Suprapubic skin (tissue), 4 donors: Measurements from ENCODE around the gene HID1. TPM values are rescaled to one million over a fixed set of nuclear protein-coding genes. Genes with fewer than 3 reads are reported as not detected.

Experiments used
- DNase-seq, 2 donors: peaks; one replicate each; pipeline ENCODE4 v3.0.0-alpha.2; 2019; ENCODE audit warnings: low spot score in 2 of 2
- H3K27ac ChIP-seq: fragments of 200-600 bp; sonication (generic); one replicate; pipeline ENCODE4 v1.5.1; 2019
- H3K27me3 ChIP-seq: fragments of 200-600 bp; sonication (generic); one replicate; pipeline ENCODE4 v1.5.1; 2019
- H3K36me3 ChIP-seq: fragments of 200-600 bp; sonication (generic); one replicate; pipeline ENCODE4 v1.5.1; 2019
- H3K4me1 ChIP-seq: fragments of 200-600 bp; sonication (generic); one replicate; pipeline ENCODE4 v1.5.1; 2019
- H3K4me3 ChIP-seq: fragments of 200-600 bp; sonication (generic); one replicate; pipeline ENCODE4 v1.5.1; 2019; ENCODE audit warnings: mild to moderate bottlenecking
- H3K9me3 ChIP-seq: fragments of 200-600 bp; sonication (generic); one replicate; pipeline ENCODE4 v1.5.1; 2019
- EP300 ChIP-seq: sonication (generic); formaldehyde crosslinking; IDR thresholded peaks from one replicate; pipeline ENCODE4 v1.6.1; 2017; ENCODE audit warnings: antibody characterized with exemption
- POLR2A ChIP-seq, 2 donors: fragments of 450-650 bp; IDR thresholded peaks; one replicate each; pipeline ENCODE4 v1.6.1; 2017; ENCODE audit warnings: antibody characterized with exemption in 2 of 2, mild to moderate bottlenecking in 2 of 2, moderate library complexity in 2 of 2
- POLR2AphosphoS5 ChIP-seq, 3 donors: sonication (generic); formaldehyde crosslinking; IDR thresholded peaks; one replicate each; pipeline ENCODE4 v1.6.1; 2017; ENCODE audit warnings: antibody characterized with exemption in 3 of 3
- WGBS: methylation state at CpG from one replicate; pipeline ENCODE4 v1.1.5; 2018; 5-methylcytosine and 5-hydroxymethylcytosine counted together
- total RNA-seq, 4 donors: library from RNA; depleted of rRNA; stranded (reverse); fragments of >200 nt; gene quantifications; one replicate each; pipeline ENCODE4 v1.1.0, GENCODE V29; 2016
- TF ChIP-seq, protein P1 (sequence below), 2 donors: fragments of 200-600 bp in 1 of 2; fragments of 450-650 bp in 1 of 2; sonication (generic) in 1 of 2; IDR thresholded peaks; one replicate each; pipeline ENCODE4 v1.5.1; 2016 to 2019; ENCODE audit warnings: antibody characterized with exemption in 2 of 2, mild to moderate bottlenecking in 1 of 2, moderate library complexity in 1 of 2

The HID1 gene
- total RNA-seq, 4 donors from 2014 or later = 3.4 to 13.7 (median 9.5) TPM

- no peak for DNase-seq
- no peak overlapping the region for H3K4me3 ChIP-seq
- H3K27me3 ChIP-seq = peaks cover 12% of the 10 kb centered on the region
- 77% methylated on average over 2 of the region's 4 CpGs for WGBS
- no peaks in the 10 kb centered on the region for H3K36me3 ChIP-seq
- TF ChIP-seq, protein P1, sequence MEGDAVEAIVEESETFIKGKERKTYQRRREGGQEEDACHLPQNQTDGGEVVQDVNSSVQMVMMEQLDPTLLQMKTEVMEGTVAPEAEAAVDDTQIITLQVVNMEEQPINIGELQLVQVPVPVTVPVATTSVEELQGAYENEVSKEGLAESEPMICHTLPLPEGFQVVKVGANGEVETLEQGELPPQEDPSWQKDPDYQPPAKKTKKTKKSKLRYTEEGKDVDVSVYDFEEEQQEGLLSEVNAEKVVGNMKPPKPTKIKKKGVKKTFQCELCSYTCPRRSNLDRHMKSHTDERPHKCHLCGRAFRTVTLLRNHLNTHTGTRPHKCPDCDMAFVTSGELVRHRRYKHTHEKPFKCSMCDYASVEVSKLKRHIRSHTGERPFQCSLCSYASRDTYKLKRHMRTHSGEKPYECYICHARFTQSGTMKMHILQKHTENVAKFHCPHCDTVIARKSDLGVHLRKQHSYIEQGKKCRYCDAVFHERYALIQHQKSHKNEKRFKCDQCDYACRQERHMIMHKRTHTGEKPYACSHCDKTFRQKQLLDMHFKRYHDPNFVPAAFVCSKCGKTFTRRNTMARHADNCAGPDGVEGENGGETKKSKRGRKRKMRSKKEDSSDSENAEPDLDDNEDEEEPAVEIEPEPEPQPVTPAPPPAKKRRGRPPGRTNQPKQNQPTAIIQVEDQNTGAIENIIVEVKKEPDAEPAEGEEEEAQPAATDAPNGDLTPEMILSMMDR (IDR thresholded peaks at IDR 0.05) = no peak
- TF ChIP-seq EP300 (no peak), POLR2A (IDR thresholded peaks at IDR 0.05) (no peak), POLR2AphosphoS5 (IDR thresholded peaks at IDR 0.05) (no peak)
- no peaks in the 10 kb centered on the region for H3K4me1 ChIP-seq
- no peak overlapping the region for H3K27ac ChIP-seq
- H3K9me3 ChIP-seq = no peaks in the 10 kb centered on the region
Measured at GRCh38 chr17:74956093-74956492, 16.5 kb downstream of the HID1 start.

- 74% methylated on average over 13 of the region's 13 CpGs for WGBS
- Histone ChIP-seq H3K36me3 (no peaks in the 10 kb centered on the region), H3K9me3 (no peaks in the 10 kb centered on the region), H3K27ac (no peak overlapping the region), H3K27me3 (peaks cover 12% of the 10 kb centered on the region), H3K4me1 (no peaks in the 10 kb centered on the region), H3K4me3 (no peak overlapping the region)
- no peak for TF ChIP-seq POLR2AphosphoS5 (IDR thresholded peaks at IDR 0.05)
- TF ChIP-seq, protein P1 (IDR thresholded peaks at IDR 0.05) = no peak
- no peak for TF ChIP-seq POLR2A (IDR thresholded peaks at IDR 0.05)
- TF ChIP-seq EP300 = no peak
- no peak for DNase-seq
Measured at GRCh38 chr17:74954665-74955421, 17.7 kb downstream of the HID1 start.

DNA sequence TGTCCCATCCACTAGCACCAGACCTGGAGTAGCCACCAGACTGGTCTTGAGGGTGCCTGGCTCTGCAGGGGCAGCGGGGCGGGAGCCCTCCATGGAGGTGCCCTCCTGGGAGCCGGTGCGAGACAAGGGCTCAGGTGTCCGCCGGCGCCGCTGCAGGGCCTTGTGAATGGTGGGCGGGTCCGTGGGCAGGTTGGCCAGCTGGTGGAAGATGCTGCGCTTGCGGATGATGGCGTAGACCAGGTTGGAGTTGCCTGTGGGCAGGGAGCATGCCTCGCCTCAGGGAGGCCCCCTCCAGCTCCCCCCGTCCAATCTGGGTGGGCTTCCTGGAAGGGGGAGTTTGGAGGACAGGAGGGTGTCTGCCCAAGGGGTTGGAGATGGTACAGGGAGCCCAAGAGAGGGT is 18.4 kb downstream of the HID1 start:
- no peak for TF ChIP-seq POLR2A (IDR thresholded peaks at IDR 0.05)
- TF ChIP-seq, protein P1 (IDR thresholded peaks at IDR 0.05) = no peak
- no peak for TF ChIP-seq EP300
- no peak for TF ChIP-seq POLR2AphosphoS5 (IDR thresholded peaks at IDR 0.05)
- H3K4me3 ChIP-seq = no peak overlapping the region
- no peak overlapping the region for H3K27ac ChIP-seq
- WGBS = 89% methylated on average over 11 of the region's 15 CpGs
- H3K4me1 ChIP-seq = no peaks in the 10 kb centered on the region
- no peak for DNase-seq
- H3K9me3 ChIP-seq = no peaks in the 10 kb centered on the region
- H3K36me3 ChIP-seq = no peaks in the 10 kb centered on the region
- peaks cover 12% of the 10 kb centered on the region for H3K27me3 ChIP-seq

GRCh38 chr17:74953134-74953687 is 19.3 kb downstream of the HID1 start:
- Histone ChIP-seq H3K36me3 (no peaks in the 10 kb centered on the region), H3K9me3 (no peaks in the 10 kb centered on the region), H3K27me3 (peaks cover 12% of the 10 kb centered on the region), H3K27ac (no peak overlapping the region), H3K4me1 (no peaks in the 10 kb centered on the region), H3K4me3 (no peak overlapping the region)
- 75% methylated on average over 10 of the region's 11 CpGs for WGBS
- no peak for DNase-seq
- TF ChIP-seq POLR2A (IDR thresholded peaks at IDR 0.05) (no peak), POLR2AphosphoS5 (IDR thresholded peaks at IDR 0.05) (no peak)

- Histone ChIP-seq H3K4me3 (no peak overlapping the region), H3K4me1 (no peaks in the 10 kb centered on the region), H3K9me3 (no peaks in the 10 kb centered on the region), H3K27me3 (peaks cover 12% of the 10 kb centered on the region), H3K36me3 (no peaks in the 10 kb centered on the region), H3K27ac (no peak overlapping the region)
- 62% methylated on average over 20 of the region's 24 CpGs for WGBS
- no peak for DNase-seq
- TF ChIP-seq, protein P1 (IDR thresholded peaks at IDR 0.05) = no peak
- TF ChIP-seq POLR2AphosphoS5 (IDR thresholded peaks at IDR 0.05) (no peak), EP300 (no peak), POLR2A (IDR thresholded peaks at IDR 0.05) (no peak)
Measured at GRCh38 chr17:74952431-74953133, 20.0 kb downstream of the HID1 start.
